ENCODE results near the gene TK2.

TK2 gene

DNA sequence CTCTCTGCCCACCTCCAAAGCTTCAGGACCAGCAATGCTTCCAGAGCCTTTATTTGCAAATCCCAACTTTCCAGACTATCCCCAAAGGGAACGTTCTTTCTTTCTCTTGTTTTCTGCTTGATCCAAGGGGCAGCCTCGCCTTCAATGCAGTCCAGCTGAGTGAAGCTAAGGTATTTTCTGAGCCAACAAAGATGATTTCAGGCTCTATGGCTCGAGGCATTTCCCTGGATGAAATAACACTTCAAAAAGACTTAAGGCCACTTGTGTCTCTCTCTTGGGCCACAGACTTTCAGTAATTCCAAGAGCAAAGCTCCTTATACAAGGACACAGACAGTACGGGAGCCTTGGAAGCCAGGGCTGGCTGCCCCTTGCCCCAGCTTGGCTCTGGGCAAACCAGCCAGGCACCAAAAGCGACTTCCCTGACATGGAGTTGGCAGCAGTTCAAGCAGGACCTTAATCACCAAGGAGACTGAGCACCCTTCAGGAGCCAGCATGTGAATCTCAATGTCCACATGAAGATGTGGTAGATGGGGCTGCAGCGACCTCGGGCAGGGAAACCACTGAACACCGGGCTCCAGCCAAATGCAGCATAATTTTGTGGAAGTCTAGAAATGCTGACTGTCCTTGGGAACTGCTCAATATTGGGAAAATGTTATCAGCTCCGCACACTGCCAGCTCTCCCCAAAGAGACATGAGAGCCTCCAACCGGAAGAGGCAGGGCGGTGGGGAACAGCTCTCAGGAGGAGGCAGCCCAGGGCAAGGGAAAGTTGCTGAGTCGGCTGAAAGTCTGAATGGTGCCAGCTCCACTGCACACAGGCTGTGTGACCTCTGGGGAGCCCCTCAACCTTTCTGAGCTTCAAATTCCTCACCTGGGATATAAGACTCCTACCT lies 39.0 kb downstream of the TK2 start:
- no peak for DNase-seq (ENCODE audit: low read depth, low spot score)
- in situ Hi-C loops (cut with HindIII; ENCODE audit: low sequenced_read_pairs) = no loop called here
- TF ChIP-seq, protein P1, sequence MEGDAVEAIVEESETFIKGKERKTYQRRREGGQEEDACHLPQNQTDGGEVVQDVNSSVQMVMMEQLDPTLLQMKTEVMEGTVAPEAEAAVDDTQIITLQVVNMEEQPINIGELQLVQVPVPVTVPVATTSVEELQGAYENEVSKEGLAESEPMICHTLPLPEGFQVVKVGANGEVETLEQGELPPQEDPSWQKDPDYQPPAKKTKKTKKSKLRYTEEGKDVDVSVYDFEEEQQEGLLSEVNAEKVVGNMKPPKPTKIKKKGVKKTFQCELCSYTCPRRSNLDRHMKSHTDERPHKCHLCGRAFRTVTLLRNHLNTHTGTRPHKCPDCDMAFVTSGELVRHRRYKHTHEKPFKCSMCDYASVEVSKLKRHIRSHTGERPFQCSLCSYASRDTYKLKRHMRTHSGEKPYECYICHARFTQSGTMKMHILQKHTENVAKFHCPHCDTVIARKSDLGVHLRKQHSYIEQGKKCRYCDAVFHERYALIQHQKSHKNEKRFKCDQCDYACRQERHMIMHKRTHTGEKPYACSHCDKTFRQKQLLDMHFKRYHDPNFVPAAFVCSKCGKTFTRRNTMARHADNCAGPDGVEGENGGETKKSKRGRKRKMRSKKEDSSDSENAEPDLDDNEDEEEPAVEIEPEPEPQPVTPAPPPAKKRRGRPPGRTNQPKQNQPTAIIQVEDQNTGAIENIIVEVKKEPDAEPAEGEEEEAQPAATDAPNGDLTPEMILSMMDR (IDR thresholded peaks at IDR 0.05; ENCODE audit: low read depth, low read length) = no peak
- H3K4me3 ChIP-seq (ENCODE audit: low read depth, low read length) = no peak overlapping the region

DNA sequence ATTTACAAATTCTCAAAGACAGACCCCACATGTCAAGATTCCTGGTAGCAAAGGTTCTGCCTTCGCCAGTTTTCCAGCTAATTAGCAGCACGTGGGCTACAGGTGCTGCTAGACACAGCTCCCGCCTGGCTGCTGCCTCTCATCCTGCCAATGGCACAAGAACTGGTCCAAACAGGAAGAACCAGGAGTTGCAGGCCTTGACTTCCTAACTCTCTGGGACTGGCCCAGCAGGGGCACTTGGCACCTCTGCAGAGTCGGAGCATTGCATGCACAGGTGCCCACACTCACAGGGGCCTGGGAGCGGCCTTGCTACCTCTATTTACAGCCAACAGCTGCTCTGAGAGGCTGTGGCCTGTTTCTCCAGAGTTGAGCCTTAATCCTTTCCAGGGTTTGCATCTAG lies 39.6 kb downstream of the TK2 start:
- no peak overlapping the region for H3K4me3 ChIP-seq (ENCODE audit: low read depth, low read length)
- DNase-seq (ENCODE audit: low read depth, low spot score) = no peak
- in situ Hi-C loops (cut with HindIII; ENCODE audit: low sequenced_read_pairs) = no loop called here
- TF ChIP-seq, protein P1 (IDR thresholded peaks at IDR 0.05; ENCODE audit: low read depth, low read length) = no peak

DNA sequence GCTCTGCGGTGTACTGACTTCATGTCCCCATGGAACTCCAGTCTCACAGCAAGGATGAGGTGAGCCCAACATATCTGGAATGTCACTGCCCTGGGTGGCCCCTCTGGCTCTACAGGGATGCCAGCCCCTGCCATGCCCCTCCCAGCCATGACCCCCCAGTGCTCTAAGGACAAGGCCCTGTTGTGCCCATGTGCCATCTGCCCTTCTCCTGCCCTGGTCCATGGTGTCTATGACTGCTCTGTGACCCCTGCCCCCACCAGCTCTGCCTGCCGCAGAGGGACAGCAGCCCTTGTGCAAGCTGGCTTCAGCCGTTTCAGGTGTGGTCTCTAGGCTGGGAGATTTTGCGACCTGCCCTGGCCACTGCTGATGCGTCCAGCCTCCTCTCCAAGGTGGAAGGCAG lies 40.3 kb downstream of the TK2 start:
- TF ChIP-seq, protein P1 (IDR thresholded peaks at IDR 0.05; ENCODE audit: low read depth, low read length) = no peak
- H3K4me3 ChIP-seq (ENCODE audit: low read depth, low read length) = no peak overlapping the region
- in situ Hi-C loops (cut with HindIII; ENCODE audit: low sequenced_read_pairs) = no loop called here

DNA sequence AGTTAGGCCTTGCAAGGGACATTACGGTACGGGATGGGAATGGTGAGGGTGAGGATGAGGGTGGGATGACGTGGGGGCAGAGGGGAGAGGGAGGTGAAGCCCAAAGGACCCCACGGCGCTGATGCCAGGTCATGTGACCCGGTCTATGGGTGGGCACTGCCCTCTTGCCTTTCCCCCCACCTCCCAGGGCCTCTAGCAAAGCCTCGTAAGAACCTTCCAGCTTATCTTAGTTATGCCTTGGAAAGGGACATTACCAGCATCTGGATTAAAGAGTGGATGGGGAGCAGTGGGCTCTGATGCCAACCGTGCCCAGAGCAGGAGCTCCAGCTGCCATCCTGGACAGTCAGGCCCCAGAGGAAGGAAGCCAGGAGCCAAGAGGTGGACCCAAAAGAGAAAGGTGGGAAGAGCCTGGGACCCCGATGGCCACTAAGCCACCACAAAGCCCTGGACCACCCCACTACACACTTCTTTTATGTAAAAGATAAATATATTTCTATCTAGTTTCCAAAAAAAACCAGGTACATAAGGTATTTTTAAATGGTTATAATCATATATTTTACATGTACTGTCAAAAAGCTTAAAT lies 40.9 kb downstream of the TK2 start:
- no peak for DNase-seq (ENCODE audit: low read depth, low spot score)
- in situ Hi-C loops (cut with HindIII; ENCODE audit: low sequenced_read_pairs) = no loop called here
- TF ChIP-seq, protein P1 (IDR thresholded peaks at IDR 0.05; ENCODE audit: low read depth, low read length) = no peak
- no peak overlapping the region for H3K4me3 ChIP-seq (ENCODE audit: low read depth, low read length)

More for the DNA sequence above, 40.3 kb downstream of the TK2 start:
- DNase-seq (ENCODE audit: low read depth, low spot score) = no peak

DNA sequence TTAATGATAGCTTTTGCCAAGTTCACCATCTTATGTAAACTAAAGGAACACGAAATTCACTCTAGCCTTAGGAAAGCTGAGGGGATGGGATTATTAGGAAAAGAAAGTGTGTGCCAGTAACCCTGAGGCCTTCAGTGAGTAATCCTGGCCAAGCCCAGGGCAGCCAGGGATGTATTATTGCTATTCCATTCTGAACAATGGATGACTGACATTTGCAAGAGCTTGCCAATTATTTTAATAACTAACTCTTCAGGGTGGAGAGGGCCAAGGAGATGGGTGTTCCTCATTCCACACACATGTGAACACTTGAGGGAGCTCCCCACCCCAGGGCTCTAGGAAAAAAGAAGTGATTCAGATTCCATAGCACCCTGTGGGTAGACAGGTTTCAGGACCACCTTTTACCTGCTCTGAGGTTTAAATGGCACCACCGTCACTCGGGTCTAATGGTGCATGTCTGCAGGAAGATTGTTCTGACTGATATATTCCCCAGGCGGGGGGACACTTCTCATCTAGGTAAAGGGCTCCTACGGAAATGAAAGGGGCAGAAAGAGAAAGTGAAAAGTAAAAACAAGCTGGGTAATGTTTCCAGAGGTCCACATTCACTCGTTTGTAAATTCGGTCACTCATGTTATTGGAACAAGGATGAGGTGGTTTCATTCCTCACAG lies 41.5 kb downstream of the TK2 start:
- in situ Hi-C loops (cut with HindIII; ENCODE audit: low sequenced_read_pairs) = no loop called here
- H3K4me3 ChIP-seq (ENCODE audit: low read depth, low read length) = no peak overlapping the region
- TF ChIP-seq, protein P1 (IDR thresholded peaks at IDR 0.05; ENCODE audit: low read depth, low read length) = no peak
- DNase-seq (ENCODE audit: low read depth, low spot score) = no peak

GRCh38 chr16:66507731-66508239 lies 42.1 kb downstream of the TK2 start:
- in situ Hi-C loops (cut with HindIII; ENCODE audit: low sequenced_read_pairs) = no loop called here
- H3K4me3 ChIP-seq (ENCODE audit: low read depth, low read length) = no peak overlapping the region
- no peak for DNase-seq (ENCODE audit: low read depth, low spot score)
- TF ChIP-seq, protein P1 (IDR thresholded peaks at IDR 0.05; ENCODE audit: low read depth, low read length) = no peak
